ENCODE data around the gene UAP1L1.
"Not testable (repeated sequence)": the region's sequence is repeated elsewhere in the genome, so short reads cannot be mapped to it uniquely, and the experiment has no call there.

UAP1L1 gene

DNA sequence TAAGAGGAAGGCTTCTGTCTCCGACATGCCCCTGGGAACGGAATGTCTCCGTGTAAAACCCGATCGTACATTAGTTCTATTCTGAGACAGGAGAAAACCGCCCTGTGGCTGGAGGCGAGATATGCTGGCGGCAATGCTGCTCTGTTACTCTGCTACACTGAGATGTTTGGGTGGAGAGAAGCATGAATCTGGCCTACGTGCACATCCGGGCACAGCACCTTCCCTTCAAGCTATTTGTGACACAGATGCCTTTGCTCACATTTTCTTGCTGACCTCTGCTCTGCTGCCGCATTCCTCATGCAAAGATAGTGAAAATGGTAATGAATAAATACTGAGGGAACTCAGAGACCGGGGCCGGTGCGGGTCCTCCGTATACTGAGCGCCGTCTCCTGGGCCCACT, 39.4 kb downstream of the UAP1L1 start:
- no peak for DNase-seq

DNA sequence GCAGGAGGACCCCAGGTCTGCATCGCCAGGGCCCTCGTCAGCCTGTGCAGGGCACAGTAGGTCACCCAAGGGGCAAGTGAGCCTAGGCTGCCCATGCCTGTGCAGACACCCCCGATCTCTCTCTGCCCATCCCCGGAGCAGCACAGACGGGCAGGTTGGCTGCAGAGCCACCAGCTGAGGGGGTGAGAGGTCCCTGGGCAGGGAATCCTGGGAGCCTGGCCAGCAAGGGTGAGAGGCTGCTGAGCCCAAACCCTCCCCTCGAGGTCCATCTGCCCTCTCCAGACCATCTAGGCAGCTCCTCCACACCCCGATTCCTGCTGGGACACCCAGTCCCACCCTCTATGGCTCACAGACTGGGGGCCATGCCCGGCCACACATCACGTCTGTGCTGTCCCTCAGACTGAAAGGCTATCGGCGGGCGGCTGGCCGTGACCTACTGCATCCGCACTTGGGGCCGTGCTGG, 40.0 kb downstream of the UAP1L1 start:
- DNase-seq: no peak

DNA sequence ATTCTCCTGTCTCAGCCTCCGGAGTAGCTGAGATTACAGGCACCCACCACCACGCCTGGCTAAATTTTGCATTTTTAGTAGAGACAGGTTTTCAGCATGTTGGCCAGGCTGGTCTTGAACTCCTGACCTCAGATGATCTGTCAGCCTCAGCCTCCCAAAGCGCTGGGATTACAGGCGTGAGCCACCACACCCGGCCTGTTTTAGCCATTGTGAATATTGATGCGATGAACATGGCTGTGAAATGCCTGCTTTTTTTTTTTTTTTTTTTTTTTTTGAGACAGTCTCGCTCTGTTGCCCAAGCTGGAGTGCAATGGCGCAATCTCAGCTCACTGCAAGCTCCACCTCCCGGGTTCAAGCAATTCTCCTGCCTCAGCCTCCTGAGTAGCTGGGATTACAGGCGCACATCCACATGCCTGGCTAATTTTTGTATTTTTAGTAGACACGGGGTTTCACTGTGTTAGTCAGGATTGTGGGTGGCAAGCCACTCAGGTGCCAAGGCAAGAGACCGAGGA, 40.8 kb downstream of the UAP1L1 start:
- not testable (repeated sequence) for DNase-seq

DNA sequence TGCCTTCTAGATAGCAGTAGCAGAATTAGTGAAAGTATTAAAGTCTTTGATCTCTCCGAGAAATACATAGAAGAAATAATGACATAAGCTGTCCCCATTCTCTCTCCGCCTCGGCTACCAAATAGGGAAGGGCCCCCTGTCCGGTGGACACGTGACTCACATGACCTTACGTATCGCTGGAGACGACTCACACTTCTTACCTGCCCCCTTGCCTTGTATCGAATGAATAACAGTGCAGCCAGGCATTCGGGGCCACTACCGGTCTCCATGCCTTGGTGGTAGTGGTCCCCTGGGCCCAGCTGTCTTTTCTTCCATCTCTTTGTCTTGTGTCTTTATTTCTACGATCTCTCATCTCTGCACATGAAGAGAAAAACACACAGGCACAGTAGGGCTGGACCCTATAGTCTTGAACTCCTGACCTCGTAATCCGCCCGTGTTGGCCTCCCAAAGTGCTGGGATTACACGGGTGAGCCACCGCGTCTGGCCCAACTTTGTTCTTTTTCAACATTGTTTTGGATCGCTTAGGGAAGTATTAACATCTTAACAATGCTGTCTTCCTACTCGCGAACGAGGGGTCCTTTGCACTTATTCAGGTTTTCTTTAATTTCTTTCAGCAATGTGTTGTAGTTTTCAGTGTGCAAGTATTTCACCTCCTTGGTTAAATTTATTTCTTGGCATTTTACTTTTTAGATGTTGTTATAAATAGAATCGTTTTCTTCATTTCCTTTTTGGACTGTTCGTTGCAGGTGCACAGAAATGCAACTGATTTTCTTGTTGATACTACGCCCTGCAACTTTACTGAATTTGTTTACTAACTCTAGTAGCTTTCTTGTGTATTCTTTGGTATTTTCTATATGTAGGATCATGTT, 44.8 kb downstream of the UAP1L1 start:
- not testable (repeated sequence) for DNase-seq

DNA sequence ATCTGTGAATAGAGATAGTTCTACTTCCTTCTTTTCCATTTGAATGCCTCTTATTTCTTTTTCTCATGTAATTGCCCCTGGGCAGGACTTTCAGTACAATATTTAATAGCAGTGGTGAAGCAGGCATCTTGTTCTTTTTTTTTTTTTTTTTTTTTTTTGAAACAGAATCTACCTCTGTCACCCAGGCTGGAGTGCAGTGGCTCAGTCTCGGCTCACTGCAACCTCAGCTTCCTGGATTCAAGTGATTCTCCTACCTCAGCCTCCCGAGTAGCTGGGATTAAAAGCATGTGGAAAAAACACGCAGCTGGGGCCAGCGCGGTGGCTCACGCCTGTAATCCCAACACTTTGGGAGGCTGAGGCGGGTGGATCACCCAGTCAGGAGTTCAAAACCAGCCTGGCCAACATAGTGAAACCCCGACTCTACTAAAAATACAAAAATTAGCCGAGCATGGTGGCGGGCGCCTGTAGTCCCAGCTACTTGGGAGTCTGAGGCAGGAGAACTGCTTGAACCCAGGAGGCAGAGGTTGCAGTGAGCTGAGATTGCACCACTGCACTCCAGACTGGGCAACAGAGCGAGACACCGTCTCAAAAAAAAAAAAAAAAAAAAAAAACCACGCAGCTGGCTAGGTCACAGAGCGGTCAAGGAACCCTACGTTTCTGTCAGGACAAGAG, 45.6 kb downstream of the UAP1L1 start:
- not testable (repeated sequence) for DNase-seq

DNA sequence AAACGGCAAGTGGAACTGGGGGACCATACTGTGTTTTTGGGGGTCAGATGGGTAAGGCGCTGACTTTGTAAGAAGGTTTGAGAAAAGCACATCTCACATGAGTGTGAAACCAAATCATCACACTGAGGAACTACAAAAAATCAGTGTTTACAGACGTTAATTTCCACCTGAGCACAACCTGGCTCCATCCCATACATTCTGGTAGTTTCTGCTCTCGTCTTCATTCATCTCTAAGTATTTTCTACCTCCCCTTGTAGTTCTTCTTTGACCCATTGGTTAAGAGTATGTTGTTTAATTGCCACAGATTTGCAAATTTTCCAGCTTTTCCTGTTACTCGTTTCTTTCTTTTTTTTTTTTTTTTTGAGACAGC, 46.1 kb downstream of the UAP1L1 start:
- DNase-seq: no peak

DNA sequence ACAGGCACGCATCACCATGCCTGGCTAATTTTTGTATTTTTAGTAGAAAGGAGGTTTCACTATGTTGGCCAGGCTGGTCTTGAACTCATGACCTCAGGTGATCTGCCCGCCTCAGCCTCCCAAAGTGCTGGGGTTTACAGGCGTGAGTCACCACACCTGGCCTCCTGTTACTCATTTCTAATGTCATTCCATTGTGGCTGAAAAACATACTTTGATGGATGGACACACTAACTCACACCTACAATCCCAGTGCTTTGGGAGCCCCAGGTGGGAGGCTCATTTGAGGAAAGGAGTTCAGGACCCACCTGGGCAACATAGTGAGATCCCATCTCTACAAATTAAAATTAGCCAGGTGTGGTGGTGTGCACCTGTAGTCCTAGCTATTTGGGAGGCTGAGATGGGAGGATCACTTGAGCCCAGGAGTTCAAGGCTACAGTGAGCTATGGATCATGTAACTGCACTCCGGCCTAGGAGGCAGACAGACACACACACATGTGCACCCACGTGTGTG, 46.7 kb downstream of the UAP1L1 start:
- not testable (repeated sequence) for DNase-seq

DNA sequence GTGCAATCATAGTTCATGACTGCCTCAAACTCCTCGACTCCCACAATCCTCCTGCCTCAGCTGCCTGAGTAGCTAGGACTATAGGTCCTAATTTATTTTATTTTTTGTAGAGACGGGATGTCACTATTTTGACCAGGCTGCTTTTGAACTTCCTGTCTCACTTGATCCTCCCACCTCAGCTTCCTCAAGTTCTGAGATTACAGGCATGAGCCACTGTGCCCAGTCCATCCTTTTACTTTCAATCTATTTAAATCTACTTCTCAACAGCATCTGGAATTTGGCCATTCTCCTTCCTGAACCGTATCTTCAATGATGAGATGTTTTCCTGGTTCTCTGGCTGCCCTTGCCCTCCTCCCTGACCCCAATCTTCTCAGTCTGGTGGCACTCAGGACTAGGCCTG, 49.5 kb downstream of the UAP1L1 start:
- peak; percentile 46 for DNase-seq

DNA sequence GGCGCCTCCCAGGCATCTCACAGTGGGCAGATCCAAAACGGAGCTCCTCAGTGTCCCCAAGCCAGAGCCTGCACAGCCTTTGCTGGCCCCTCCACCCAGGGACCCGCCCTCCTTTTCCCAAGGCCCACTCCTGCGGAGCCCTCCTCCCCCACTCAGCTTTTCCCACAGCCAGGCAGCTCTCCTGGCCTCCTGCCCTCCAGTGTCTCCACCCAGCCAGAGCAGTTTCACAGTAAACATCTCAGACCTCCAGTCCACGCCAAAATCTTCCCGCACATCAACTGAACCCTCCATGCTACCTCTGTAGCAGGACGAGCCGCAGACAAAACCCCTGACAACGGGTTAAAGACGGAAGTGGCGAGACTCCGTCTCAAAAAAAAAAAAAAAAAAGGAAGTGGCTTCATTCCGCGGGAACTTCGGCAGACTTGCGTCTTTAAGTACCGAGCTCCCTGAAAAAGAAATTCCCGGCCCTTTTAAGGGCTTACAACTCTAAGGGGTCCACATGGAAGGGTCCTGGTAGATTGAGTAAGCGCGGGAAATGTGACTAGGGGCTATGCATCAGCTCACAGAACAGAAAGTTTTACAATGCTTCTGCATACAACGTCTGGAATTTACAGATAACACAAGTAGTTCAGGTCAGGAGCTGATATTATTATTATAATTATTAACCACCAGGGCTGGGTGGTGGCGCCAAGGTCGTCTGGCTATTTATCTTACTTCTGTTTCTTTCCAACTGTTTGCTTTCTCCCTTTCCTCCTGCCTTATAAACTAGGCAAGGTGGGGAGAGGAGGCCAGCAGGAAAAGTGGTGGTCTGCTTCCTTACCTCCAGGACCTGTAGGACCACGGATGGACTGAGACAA, 50.2 kb downstream of the UAP1L1 start:
- DNase-seq: peak; percentile 74

DNA sequence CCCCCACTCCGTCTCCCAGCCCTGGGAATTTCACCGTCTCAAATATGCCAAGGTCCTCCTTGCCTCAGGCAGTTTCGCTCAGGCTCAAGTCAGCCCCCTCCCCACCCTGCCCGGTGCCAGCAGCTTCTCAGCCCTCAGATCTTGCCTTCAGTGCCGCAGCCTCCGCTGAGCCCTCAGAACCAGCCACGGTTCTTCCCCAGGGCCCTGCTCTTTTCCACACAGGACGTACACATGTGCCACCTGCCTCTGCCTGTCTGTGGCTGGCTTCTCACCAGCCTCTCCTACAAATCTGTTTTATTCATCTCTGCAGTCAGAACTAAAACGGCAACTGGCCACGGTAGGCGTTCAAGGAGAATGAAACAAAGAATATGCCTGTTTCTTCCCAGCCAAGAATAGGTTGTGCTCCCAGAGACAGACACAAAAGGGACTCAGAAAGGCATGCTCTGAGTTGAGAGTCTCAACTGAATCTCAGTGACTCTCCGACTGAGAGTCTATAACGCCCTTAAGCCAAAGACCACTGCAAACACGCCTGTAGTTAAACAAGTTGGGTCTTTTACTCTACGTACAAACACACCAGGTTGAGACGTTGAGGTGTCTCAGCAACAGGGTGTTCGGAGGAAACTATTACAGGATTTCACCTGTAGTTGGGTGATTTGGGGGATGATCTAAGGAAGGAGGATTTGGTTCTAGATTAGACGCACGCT, 51.0 kb downstream of the UAP1L1 start:
- DNase-seq: no peak

DNA sequence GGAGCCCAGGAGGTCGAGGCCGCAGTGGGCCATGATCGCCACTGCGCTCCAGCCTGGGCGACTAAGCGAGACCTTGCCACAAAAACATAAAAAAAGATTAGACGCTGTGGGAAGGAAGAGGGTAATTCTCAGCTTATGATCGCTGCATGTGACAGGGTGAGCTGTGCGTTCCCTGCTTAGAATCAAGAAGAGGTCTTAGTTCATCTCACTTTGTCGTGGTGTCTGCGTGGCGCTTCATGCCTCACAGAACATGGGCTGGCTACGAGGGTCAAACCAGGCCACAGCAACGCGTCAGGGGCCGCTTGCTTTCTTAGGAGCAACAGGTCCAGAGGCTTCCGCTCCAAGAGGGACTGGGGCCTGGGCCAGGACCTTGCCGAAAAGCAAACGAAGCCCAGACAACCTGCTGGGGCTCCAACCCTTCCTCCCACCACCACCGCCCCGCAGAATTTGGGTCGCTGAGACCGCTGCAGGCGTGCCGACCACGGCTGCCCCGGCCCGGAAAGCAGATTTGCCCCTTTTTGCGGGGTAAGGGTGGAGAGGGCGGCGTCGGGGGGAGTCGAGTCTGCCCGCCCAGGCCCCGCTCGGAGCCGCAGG, 51.6 kb downstream of the UAP1L1 start:
- DNase-seq: no peak

DNA sequence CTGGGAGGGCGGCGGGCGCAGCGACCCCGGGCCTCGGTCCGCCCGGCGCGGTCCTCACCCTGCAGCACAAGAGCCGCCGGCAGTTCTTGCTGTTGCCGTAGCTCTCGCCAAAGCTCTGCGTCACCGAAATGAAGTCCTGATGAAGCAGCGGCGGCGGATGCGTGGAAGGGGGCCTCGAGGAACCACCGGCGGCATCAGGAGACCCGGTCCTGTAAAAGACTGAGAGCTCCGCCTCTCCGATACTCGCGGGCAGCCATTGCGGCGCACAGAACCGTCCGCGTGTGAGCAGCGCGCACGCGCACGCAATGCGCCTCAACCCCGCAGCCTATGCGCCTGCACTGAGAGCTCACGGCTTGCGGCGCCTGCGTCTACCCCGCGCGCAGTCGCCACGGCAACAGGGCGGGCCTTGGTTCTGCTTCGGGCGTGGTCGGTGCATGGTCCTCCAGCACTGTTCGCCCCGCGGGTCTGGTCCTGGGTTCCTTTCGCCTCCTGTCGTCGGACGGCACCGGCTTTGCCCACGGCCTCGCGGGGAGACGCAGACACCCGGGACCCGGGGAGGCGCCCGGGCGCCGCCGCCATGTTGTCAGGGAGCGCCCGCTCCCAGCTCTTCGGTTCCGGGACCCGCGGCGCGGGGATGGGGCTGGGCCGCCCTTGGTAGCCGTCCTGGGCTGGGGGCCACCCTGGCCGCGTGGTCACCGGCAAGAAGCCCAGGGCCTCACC, 52.3 kb downstream of the UAP1L1 start:
- peak; percentile 94 for DNase-seq

DNA sequence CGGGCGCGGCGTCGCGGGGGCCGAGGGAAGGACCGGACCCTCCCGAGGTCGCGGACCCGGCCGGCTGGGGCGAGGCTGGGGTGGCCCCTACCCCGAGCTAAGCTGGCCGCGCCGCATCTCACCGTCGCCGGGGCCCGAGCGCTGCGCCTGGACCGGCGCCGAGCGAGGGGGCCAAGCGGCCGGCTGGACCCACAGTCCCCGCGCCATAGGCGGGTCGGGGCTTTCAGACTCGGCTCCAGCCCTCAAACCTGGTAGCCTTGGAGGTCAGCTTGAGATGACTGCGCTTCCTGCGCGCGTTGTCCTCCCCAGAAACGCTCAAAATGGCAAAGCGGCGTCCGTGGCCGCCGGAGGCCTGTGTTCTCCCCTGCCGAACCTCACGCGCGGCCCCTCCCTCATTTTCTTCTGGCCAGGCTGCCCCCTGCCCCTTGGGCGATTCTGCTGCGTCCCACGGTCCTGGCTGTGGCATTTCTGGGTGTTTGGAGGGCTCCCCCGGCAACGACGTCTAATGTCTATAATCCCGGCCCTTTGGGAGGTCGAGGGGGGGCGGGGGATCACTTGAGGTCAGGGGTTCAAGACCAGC, 52.9 kb downstream of the UAP1L1 start:
- no peak for DNase-seq

All from inflammatory macrophage treated with lipopolysaccharide for 4 hours (primary cell).